Stimulated activated naive CD8-positive, alpha-beta T cell treated with anti-CD3 and anti-CD28 coated beads, Interleukin-15, amount 100 ng/mL, for 72 hours (primary cell): ENCODE measurements around the gene NTM.

ENCODE experiments used
- ATAC-seq: fragments of 150-1000 bp; cut with Tn5 transposase; 2 replicates; pipeline ENCODE4 v1.10.0; 2021; ENCODE audit warnings: mild to moderate bottlenecking, moderate library complexity
- DNase-seq, 2 donors: peaks; one replicate each; pipeline ENCODE4 v3.0.0; 2021 to 2022
- H3K27ac Mint-ChIP-seq, 2 donors: one replicate each; pipeline ENCODE4 v1.8.0; 2022; ENCODE audit warnings: mild to moderate bottlenecking in 2 of 2, mixed read lengths in 2 of 2, moderate library complexity in 2 of 2
- H3K27me3 Mint-ChIP-seq: one replicate; pipeline ENCODE4 v1.8.0; 2022; ENCODE audit warnings: mixed read lengths
- H3K4me1 Mint-ChIP-seq: one replicate; pipeline ENCODE4 v1.8.0; 2022; ENCODE audit warnings: mild to moderate bottlenecking, mixed read lengths
- H3K4me3 Mint-ChIP-seq, 2 donors: one replicate each; pipeline ENCODE4 v1.8.0; 2022; ENCODE audit warnings: mild to moderate bottlenecking in 2 of 2, mixed read lengths in 2 of 2, moderate library complexity in 1 of 2
- H3K9me3 Mint-ChIP-seq, 2 donors: one replicate each; pipeline ENCODE4 v1.8.0; 2022; ENCODE audit warnings: mixed read lengths in 2 of 2

NTM gene

DNA sequence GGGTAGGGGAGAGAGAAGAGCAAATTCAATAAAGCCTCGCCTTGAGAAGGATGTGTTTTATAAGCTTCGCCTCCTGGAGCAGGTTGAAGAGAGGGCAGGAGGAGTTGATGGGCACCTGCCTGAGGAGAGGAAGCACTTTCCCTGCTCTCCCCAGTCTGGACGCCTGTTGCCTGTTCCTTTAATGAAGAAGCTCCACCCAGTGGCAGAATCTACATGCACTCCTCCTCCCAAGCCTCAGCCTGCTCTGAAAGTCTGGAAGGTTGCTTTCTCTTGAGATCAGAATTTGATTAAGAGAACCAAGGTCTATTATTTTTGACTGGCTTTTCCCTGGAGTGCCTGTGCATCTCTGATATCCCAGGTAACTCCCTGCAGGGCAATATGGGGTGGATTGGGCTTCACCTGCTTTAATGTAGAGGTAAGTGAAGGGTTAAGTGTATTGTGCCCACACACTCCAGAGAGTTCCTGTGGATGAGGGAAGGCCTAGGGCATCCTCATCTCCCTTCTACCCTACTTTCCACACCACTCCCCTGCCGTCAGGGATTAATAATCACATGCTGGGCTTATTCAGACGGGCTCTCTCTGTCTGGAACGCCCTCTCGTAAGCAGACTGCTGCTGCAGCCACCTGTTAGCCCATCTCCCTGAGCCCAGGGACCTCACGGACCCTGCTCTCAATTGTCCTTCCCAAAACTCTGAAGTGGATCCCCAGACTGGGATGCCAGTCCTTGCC, 22.3 kb downstream of the NTM start:
- Mint-ChIP-seq H3K4me1 (no peaks in the 10 kb centered on the region), H3K27ac (no peak overlapping the region), H3K4me3 (no peak overlapping the region), H3K9me3 (peaks cover 0 to 8% of the 10 kb centered on the region in 2 donors), H3K27me3 (peaks cover 13% of the 10 kb centered on the region)
- DNase-seq, result no peak
- no peak for ATAC-seq

GRCh38 chr11:131393691-131394090, 23.3 kb downstream of the NTM start:
- Mint-ChIP-seq H3K27ac (peak overlapping the region in 1 of 2 donors; percentile 42), H3K9me3 (peaks cover 0 to 8% of the 10 kb centered on the region in 2 donors), H3K4me1 (no peaks in the 10 kb centered on the region), H3K4me3 (no peak overlapping the region), H3K27me3 (peaks cover 13% of the 10 kb centered on the region)
- ATAC-seq (no peak), DNase-seq (no peak)

DNA sequence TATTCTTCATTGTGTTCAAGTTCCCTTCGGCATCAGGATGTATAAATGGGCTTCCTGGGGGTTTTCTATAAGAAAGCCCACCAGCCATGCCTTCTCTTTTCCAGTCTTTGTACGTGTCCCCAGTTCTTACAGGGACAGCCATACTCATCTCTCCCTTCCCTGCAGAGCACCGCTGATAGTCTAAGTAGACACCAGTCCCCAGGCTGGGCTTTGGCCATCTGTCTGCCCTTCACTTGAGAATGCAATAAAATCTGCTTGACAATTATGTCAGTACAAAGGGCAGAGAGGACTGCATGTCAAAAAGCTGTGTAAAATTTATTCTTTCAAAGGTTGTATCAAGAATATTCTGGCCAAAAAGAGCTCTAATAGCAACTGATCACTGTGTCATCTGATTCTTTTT, 27.3 kb downstream of the NTM start:
- Mint-ChIP-seq H3K4me3 (no peak overlapping the region), H3K4me1 (no peaks in the 10 kb centered on the region), H3K27ac (no peak overlapping the region), H3K27me3 (peaks cover 13% of the 10 kb centered on the region), H3K9me3 (no peaks in the 10 kb centered on the region)
- no peak for ATAC-seq
- DNase-seq, result no peak

- DNase-seq (no peak), ATAC-seq (no peak)
- H3K4me1 Mint-ChIP-seq, result no peaks in the 10 kb centered on the region
- peak overlapping the region in 1 of 2 donors; percentile 32 for H3K27ac Mint-ChIP-seq
- H3K27me3 Mint-ChIP-seq, result no peaks in the 10 kb centered on the region
- H3K9me3 Mint-ChIP-seq, result no peaks in the 10 kb centered on the region
- no peak overlapping the region for H3K4me3 Mint-ChIP-seq
Measured at GRCh38 chr11:131402040-131402439, 31.6 kb downstream of the NTM start.

DNA sequence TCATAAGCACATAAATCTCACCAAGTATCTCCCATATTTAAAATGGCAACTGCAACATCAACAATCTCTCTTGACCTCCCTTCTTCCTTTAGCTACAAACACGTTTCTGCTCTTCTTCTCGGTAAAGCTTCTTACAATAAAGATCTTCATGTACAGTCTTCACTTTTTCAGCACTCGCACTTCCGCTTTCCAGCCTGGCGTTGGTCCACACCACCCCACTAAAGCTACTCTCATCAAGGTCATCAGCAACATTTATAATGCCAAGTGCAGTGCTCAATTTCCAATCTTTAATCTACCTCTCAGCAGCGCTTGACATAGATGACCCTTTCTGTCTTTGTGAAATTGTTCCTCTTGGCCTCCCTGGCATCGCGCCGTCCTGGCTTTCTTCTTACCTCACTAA, 33.6 kb downstream of the NTM start:
- Mint-ChIP-seq H3K27ac (no peak overlapping the region), H3K27me3 (no peaks in the 10 kb centered on the region), H3K4me3 (no peak overlapping the region), H3K9me3 (no peaks in the 10 kb centered on the region), H3K4me1 (no peaks in the 10 kb centered on the region)
- DNase-seq, result no peak
- ATAC-seq, result no peak

DNA sequence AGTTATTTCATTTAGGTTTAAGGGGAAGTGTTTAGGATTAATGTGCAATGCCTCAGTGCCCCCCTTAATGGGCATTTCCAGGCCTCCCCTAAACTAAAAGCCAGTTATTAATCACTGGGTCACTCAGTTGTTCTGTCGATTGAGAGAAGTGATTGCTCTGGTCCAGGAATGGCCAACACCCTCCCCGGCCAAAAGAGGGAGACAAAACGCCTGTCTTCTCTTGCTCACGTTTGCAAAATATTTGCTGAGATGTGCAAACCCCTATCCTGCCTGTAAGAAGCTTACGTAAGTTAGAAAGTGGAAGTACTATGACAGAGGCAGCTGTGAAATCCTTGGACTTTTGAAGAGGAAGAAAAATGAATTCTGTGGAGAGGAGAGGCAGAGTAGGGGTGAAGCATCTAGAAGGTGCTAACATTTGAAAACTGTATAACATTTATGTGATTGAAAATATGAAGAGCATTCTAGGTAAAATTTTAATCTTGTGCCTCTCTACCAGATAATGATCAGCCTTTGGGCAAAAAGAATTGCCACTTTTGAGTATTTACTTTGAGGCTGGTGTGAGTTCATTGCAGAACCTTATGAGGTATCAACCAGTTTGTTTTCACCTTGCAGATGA, 37.7 kb downstream of the NTM start:
- Mint-ChIP-seq H3K9me3 (no peaks in the 10 kb centered on the region), H3K4me1 (no peaks in the 10 kb centered on the region), H3K27ac (no peak overlapping the region), H3K4me3 (no peak overlapping the region), H3K27me3 (no peaks in the 10 kb centered on the region)
- ATAC-seq (no peak), DNase-seq (no peak)

GRCh38 chr11:131409345-131409744, 38.9 kb downstream of the NTM start:
- peaks cover 6 to 7% of the 10 kb centered on the region in 2 donors for H3K9me3 Mint-ChIP-seq
- no peaks in the 10 kb centered on the region for H3K4me1 Mint-ChIP-seq
- H3K27ac Mint-ChIP-seq, result no peak overlapping the region
- DNase-seq (no peak), ATAC-seq (no peak)
- no peak overlapping the region for H3K4me3 Mint-ChIP-seq
- no peaks in the 10 kb centered on the region for H3K27me3 Mint-ChIP-seq

- peaks cover 6 to 7% of the 10 kb centered on the region in 2 donors for H3K9me3 Mint-ChIP-seq
- no peak overlapping the region for H3K27ac Mint-ChIP-seq
- no peak overlapping the region for H3K4me3 Mint-ChIP-seq
- H3K4me1 Mint-ChIP-seq, result no peaks in the 10 kb centered on the region
- ATAC-seq (no peak), DNase-seq (no peak)
- H3K27me3 Mint-ChIP-seq, result no peaks in the 10 kb centered on the region
Measured at GRCh38 chr11:131411636-131412035, 41.2 kb downstream of the NTM start.

- no peak for DNase-seq
- H3K4me1 Mint-ChIP-seq, result no peaks in the 10 kb centered on the region
- no peak for ATAC-seq
- H3K27me3 Mint-ChIP-seq, result no peaks in the 10 kb centered on the region
- peaks cover 6 to 7% of the 10 kb centered on the region in 2 donors for H3K9me3 Mint-ChIP-seq
- H3K27ac Mint-ChIP-seq, result no peak overlapping the region
- no peak overlapping the region for H3K4me3 Mint-ChIP-seq
Measured at GRCh38 chr11:131412061-131412460, 41.6 kb downstream of the NTM start.

DNA sequence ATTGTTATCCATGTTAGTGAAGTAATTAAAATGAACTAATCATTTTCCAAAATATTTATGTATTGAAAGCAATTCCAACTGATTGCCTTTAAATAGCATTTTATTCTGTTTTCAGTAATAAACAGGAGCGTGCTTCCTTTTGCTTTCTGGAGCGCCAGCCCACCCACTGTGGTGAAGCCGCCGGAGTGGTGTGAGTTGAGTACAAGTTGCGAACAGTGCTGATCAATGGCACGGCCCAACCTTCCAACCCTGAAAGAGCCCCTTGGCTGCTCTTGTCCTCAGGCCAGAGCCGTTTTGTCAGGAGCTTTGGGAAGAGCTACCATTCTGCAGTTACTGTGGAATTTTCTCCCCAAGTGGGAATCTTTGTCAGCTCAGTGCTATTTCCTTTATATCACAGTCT, 42.8 kb downstream of the NTM start:
- H3K4me3 Mint-ChIP-seq, result no peak overlapping the region

DNA sequence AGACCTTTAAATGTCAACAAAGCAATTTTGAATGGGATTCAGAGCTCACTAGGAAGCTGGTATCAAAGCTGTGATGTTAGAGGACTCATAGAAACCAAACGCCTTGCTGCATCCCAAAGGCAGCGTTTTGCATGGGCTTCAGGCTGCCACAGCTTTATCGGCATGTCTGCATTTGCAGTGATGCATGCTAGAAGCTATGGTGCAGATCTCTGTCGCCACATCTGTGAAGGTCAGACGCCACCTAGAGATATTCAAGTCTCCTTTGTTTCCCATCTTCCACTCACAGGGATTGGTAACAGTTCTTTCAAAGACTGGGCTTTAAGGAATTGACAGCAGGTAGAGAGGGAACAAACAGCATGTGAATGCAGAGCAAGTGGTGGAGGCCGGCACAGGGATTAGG, 47.8 kb downstream of the NTM start:
- Mint-ChIP-seq H3K9me3 (peaks cover 6 to 14% of the 10 kb centered on the region in 2 donors), H3K27me3 (no peaks in the 10 kb centered on the region), H3K4me1 (no peaks in the 10 kb centered on the region), H3K4me3 (no peak overlapping the region), H3K27ac (no peak overlapping the region)
- ATAC-seq (no peak), DNase-seq (no peak)

More for the DNA sequence above, 42.8 kb downstream of the NTM start:
- peaks cover 6 to 7% of the 10 kb centered on the region in 2 donors for H3K9me3 Mint-ChIP-seq
- no peak for ATAC-seq
- no peak for DNase-seq
- no peaks in the 10 kb centered on the region for H3K4me1 Mint-ChIP-seq
- no peak overlapping the region for H3K27ac Mint-ChIP-seq
- H3K27me3 Mint-ChIP-seq, result no peaks in the 10 kb centered on the region

GRCh38 chr11:131421066-131421855, 50.8 kb downstream of the NTM start:
- no peak for DNase-seq

GRCh38 chr11:131422029-131422428, 51.6 kb downstream of the NTM start:
- ATAC-seq, result no peak
- Mint-ChIP-seq H3K9me3 (peaks cover 0 to 7% of the 10 kb centered on the region in 2 donors), H3K27me3 (no peaks in the 10 kb centered on the region), H3K27ac (no peak overlapping the region), H3K4me3 (no peak overlapping the region), H3K4me1 (no peaks in the 10 kb centered on the region)
- DNase-seq, result no peak

More at GRCh38 chr11:131421066-131421855, 50.8 kb downstream of the NTM start:
- ATAC-seq, result no peak
- H3K27ac Mint-ChIP-seq, result no peak overlapping the region
- no peaks in the 10 kb centered on the region for H3K27me3 Mint-ChIP-seq
- no peak overlapping the region for H3K4me3 Mint-ChIP-seq
- H3K4me1 Mint-ChIP-seq, result no peaks in the 10 kb centered on the region
- peaks cover 0 to 7% of the 10 kb centered on the region in 2 donors for H3K9me3 Mint-ChIP-seq

DNA sequence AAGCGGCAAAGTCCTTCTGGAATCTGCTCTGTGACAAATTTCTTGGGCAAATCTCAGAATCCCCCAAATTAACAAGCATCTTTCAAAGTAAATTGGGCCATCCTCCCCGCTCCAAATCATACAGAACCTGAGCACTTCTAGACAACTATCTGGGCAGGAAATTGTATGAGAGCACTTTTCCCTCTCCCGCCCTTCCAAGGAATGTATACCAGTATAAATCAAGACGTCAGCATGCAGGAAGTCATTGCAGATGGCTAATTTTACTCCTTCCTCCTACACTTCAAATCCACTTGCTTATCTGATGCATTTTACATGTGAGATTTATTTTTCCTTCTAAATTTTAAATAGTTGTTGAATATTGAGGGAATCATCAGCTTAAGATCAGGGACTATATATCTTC, 52.1 kb downstream of the NTM start:
- Mint-ChIP-seq H3K4me3 (no peak overlapping the region), H3K27me3 (no peaks in the 10 kb centered on the region), H3K9me3 (peaks cover 0 to 8% of the 10 kb centered on the region in 2 donors), H3K27ac (no peak overlapping the region), H3K4me1 (no peaks in the 10 kb centered on the region)
- DNase-seq (no peak), ATAC-seq (no peak)

GRCh38 chr11:131423688-131424087, 53.3 kb downstream of the NTM start:
- Mint-ChIP-seq H3K9me3 (peaks cover 6 to 14% of the 10 kb centered on the region in 2 donors), H3K27me3 (no peaks in the 10 kb centered on the region), H3K4me3 (no peak overlapping the region), H3K27ac (no peak overlapping the region), H3K4me1 (no peaks in the 10 kb centered on the region)
- DNase-seq (no peak), ATAC-seq (no peak)
